OCI-LY1 (cell line): Measurements from ENCODE around the gene PATL1.

ENCODE experiments used
- EZH2 ChIP-seq: fragments of 200-600 bp; sonication (generic), shearing (Covaris generic); IDR thresholded peaks from 2 replicates; pipeline ENCODE4 v1.8.0; 2017; ENCODE audit warnings: borderline replicate concordance, mixed run types, mild to moderate bottlenecking, antibody characterized with exemption, low read length, moderate library complexity, mixed read lengths
- TF ChIP-seq, protein P1 (sequence below): fragments of 200-600 bp; sonication (generic), shearing (Covaris generic); IDR thresholded peaks from 2 replicates; pipeline ENCODE4 v1.5.1; 2017; ENCODE audit warnings: mild to moderate bottlenecking, antibody characterized with exemption, low read length, moderate library complexity, mixed read lengths

DNA sequence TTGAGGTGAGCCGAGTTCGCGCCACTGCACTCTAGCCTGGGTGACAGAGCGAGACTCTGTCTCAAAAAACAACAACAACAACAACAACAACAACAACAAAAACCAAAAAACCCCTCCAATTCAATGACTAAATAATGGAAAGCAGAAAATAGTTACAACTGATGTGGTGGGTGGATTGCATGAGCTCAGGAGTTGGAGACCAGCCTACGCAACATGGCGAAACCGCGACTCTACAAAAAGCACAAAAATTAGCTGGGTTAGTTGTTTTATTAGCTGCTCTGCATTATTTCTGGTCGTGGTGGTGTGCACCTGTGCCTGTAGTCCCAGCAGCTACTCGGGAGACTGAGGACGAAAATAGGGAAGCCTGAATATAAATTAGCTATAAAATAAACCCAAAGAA, 2.6 kb upstream of the PATL1 start:
- TF ChIP-seq EZH2: no peak
- TF ChIP-seq, protein P1, sequence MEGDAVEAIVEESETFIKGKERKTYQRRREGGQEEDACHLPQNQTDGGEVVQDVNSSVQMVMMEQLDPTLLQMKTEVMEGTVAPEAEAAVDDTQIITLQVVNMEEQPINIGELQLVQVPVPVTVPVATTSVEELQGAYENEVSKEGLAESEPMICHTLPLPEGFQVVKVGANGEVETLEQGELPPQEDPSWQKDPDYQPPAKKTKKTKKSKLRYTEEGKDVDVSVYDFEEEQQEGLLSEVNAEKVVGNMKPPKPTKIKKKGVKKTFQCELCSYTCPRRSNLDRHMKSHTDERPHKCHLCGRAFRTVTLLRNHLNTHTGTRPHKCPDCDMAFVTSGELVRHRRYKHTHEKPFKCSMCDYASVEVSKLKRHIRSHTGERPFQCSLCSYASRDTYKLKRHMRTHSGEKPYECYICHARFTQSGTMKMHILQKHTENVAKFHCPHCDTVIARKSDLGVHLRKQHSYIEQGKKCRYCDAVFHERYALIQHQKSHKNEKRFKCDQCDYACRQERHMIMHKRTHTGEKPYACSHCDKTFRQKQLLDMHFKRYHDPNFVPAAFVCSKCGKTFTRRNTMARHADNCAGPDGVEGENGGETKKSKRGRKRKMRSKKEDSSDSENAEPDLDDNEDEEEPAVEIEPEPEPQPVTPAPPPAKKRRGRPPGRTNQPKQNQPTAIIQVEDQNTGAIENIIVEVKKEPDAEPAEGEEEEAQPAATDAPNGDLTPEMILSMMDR: no peak
